IMR-90 (cell line): Measurements from ENCODE around the gene PAQR5. TPM values are rescaled to one million over a fixed set of nuclear protein-coding genes. Genes with fewer than 3 reads are reported as not detected.

Experiments used
- ATAC-seq: fragments of 200-7000 bp; cut with Tn5 transposase; 2 replicates; pipeline ENCODE4 v1.9.1; 2020; ENCODE audit warnings: low read depth, mild to moderate bottlenecking, moderate library complexity
- BruUV-seq: library from RNA; stranded (reverse); fragments of 400-500 nt; replicated peaks from 2 replicates; lab custom pipeline; 2021; lab: Mats Ljungman, UMichigan
- CTCF ChIA-PET: fragments of 300-600 bp; formaldehyde crosslinking; extraction: SDS; loops from one replicate; lab custom pipeline; 2021; ENCODE audit warnings: antibody characterized with exemption; lab: Yijun Ruan, JAX
- POLR2A ChIA-PET: fragments of 300-600 bp; sonication (Branson Sonifier 250); formaldehyde crosslinking; loops from one replicate; lab custom pipeline; 2022; ENCODE audit warnings: antibody characterized with exemption; ENCODE audit not compliant: unreplicated experiment; lab: Charles Lee
- DNase-seq: peaks from one replicate; pipeline ENCODE4 v3.0.0; 2013
- H2AFZ ChIP-seq: replicated peaks from 2 replicates; pipeline ENCODE3; 2013; ENCODE audit warnings: low read length, mild to moderate bottlenecking; ENCODE audit not compliant: poor library complexity
- H2AK5ac ChIP-seq: 2 replicates; pipeline ENCODE4 v1.6.1; 2013; ENCODE audit warnings: low read depth, low read length, inconsistent platforms
- H2AK9ac ChIP-seq: replicated peaks from 2 replicates; pipeline ENCODE3; 2013; ENCODE audit warnings: mild to moderate bottlenecking, low read depth, low read length, moderate library complexity; ENCODE audit not compliant: poor library complexity
- H2BK120ac ChIP-seq: 2 replicates; pipeline ENCODE4 v1.6.1; 2013; ENCODE audit warnings: low read depth, low read length, inconsistent platforms
- H2BK15ac ChIP-seq: 3 replicates; pipeline ENCODE4 v1.6.1; 2013; ENCODE audit warnings: low read depth, low read length, inconsistent platforms
- H2BK20ac ChIP-seq: 2 replicates; pipeline ENCODE4 v1.6.1; 2013; ENCODE audit warnings: low read depth, mild to moderate bottlenecking, inconsistent platforms, low read length, moderate library complexity
- H2BK5ac ChIP-seq: 2 replicates; pipeline ENCODE4 v1.6.1; 2013; ENCODE audit warnings: mild to moderate bottlenecking, low read depth, low read length, inconsistent platforms; ENCODE audit not compliant: poor library complexity, severe bottlenecking
- H3K14ac ChIP-seq: replicated peaks from 2 replicates; pipeline ENCODE4 v1.6.1; 2013; ENCODE audit warnings: low read depth, low read length, inconsistent platforms
- H3K18ac ChIP-seq: 2 replicates; pipeline ENCODE4 v1.6.1; 2013; ENCODE audit warnings: low read depth, low read length, control low read depth
- H3K23ac ChIP-seq: 2 replicates; pipeline ENCODE4 v1.6.1; 2013; ENCODE audit warnings: low read depth, low read length, inconsistent platforms
- H3K27ac ChIP-seq: 2 replicates; pipeline ENCODE4 v1.5.1; 2013; ENCODE audit warnings: mild to moderate bottlenecking, control low read depth, low read length; ENCODE audit not compliant: insufficient read depth
- H3K27me3 ChIP-seq: 2 replicates; pipeline ENCODE4 v1.6.1; 2013; ENCODE audit warnings: low read length; ENCODE audit not compliant: control insufficient read depth, insufficient read depth
- H3K36me3 ChIP-seq: 2 replicates; pipeline ENCODE4 v1.6.1; 2013; ENCODE audit warnings: low read length, mixed read lengths; ENCODE audit not compliant: control insufficient read depth, insufficient read depth
- H3K4ac ChIP-seq: 2 replicates; pipeline ENCODE4 v1.6.1; 2013; ENCODE audit warnings: low read depth, low read length, inconsistent platforms
- H3K4me1 ChIP-seq: 2 replicates; pipeline ENCODE4 v1.6.1; 2013; ENCODE audit warnings: low read length, mixed read lengths; ENCODE audit not compliant: control insufficient read depth, insufficient read depth
- H3K4me2 ChIP-seq: 2 replicates; pipeline ENCODE4 v1.6.1; 2013; ENCODE audit warnings: low read depth, mild to moderate bottlenecking, control low read depth, low read length, moderate library complexity
- H3K4me3 ChIP-seq: 2 replicates; pipeline ENCODE4 v1.5.1; 2013; ENCODE audit warnings: low read depth, mild to moderate bottlenecking, control low read depth, low read length, moderate library complexity; ENCODE audit not compliant: insufficient read depth
- H3K56ac ChIP-seq: 2 replicates; pipeline ENCODE4 v1.6.1; 2013; ENCODE audit warnings: low read length, inconsistent platforms; ENCODE audit not compliant: insufficient read depth; ENCODE audit errors: extremely low read depth
- H3K79me1 ChIP-seq, 2 experiments: 2 replicates each; pipeline ENCODE4 v1.6.1; 2013; ENCODE audit warnings: low read length in 2 of 2, inconsistent platforms in 1 of 2, low read depth in 1 of 2
- H3K9ac ChIP-seq: 2 replicates; pipeline ENCODE4 v1.6.1; 2013; ENCODE audit warnings: low read depth, low read length, control low read depth
- H3K9me1 ChIP-seq: 2 replicates; pipeline ENCODE4 v1.6.1; 2013; ENCODE audit warnings: low read length, inconsistent platforms; ENCODE audit not compliant: insufficient read depth
- H3K9me3 ChIP-seq: 2 replicates; pipeline ENCODE4 v1.6.1; 2013; ENCODE audit warnings: low read length; ENCODE audit not compliant: control insufficient read depth, insufficient read depth
- H4K20me1 ChIP-seq: 2 replicates; pipeline ENCODE4 v1.6.1; 2013; ENCODE audit warnings: low read length, inconsistent platforms; ENCODE audit not compliant: insufficient read depth
- H4K5ac ChIP-seq: 2 replicates; pipeline ENCODE4 v1.6.1; 2013; ENCODE audit warnings: mild to moderate bottlenecking, low read depth, low read length, control low read depth
- H4K8ac ChIP-seq, 2 experiments: 2 replicates each; pipeline ENCODE4 v1.6.1; 2013; ENCODE audit warnings: low read depth in 2 of 2, low read length in 2 of 2, control low read depth in 1 of 2, inconsistent platforms in 1 of 2
- H4K91ac ChIP-seq: 2 replicates; pipeline ENCODE4 v1.6.1; 2013; ENCODE audit warnings: low read depth, low read length, inconsistent platforms; ENCODE audit not compliant: insufficient read depth
- CEBPB ChIP-seq: IDR thresholded peaks from 2 replicates; pipeline ENCODE4 v1.6.1; 2012; ENCODE audit warnings: low read depth, low read length, improper control_type of control experiment
- CTCF ChIP-seq: conservative IDR thresholded peaks from 2 replicates; pipeline ENCODE4 v1.5.1; 2012; ENCODE audit warnings: mild to moderate bottlenecking, low read depth, low read length, improper control_type of control experiment
- MAZ ChIP-seq: IDR thresholded peaks from 2 replicates; pipeline ENCODE4 v1.6.1; 2012; ENCODE audit warnings: low read depth, mild to moderate bottlenecking, low read length, improper control_type of control experiment, moderate library complexity, borderline replicate concordance
- NFE2L2 ChIP-seq: fragments of 150-350 bp; IDR thresholded peaks from 2 replicates; pipeline ENCODE4 v1.6.1; 2016; ENCODE audit warnings: low read depth, mild to moderate bottlenecking, low read length
- RCOR1 ChIP-seq: IDR thresholded peaks from 2 replicates; pipeline ENCODE4 v1.6.1; 2012; ENCODE audit warnings: mild to moderate bottlenecking, low read length, improper control_type of control experiment; ENCODE audit not compliant: insufficient replicate concordance
- RFX5 ChIP-seq: IDR thresholded peaks from 2 replicates; pipeline ENCODE4 v1.8.0; 2012; ENCODE audit warnings: low read depth, mild to moderate bottlenecking, low read length, moderate library complexity
- whole genome bisulfite sequencing, 2 experiments: methylation state at CpG; one replicate each; pipeline versions ENCODE4 v1.1.5 to v1.1.7; 2013; ENCODE audit warnings: missing lambda C conversion rate in 2 of 2; ENCODE audit not compliant: insufficient read length in 1 of 2; ENCODE audit errors: extremely low coverage in 2 of 2; 5-methylcytosine and 5-hydroxymethylcytosine counted together
- dilution Hi-C: fragments of 300-500 bp; cut with HindIII; formaldehyde crosslinking; loops from one replicate; pipeline ENCODE4 v1.14.3; 2018; ENCODE audit warnings: low sequenced_read_pairs; ENCODE audit not compliant: unreplicated experiment
- in situ Hi-C: fragments of 300-500 bp; cut with MboI; formaldehyde crosslinking; loops from 3 replicates; pipeline ENCODE4 v1.14.3; 2019; ENCODE audit warnings: low sequenced_read_pairs, inconsistent platforms, mixed read lengths
- intact Hi-C: fragments of 100-400 bp; cut with micrococcal nuclease; formaldehyde crosslinking; loops from 2 replicates; pipeline ENCODE4 v1.10.0; 2022
- polyA plus RNA-seq, 3 experiments: library from polyadenylated mRNA; depleted of rRNA; stranded (reverse); fragments of >200 nt; gene quantifications; 2 replicates each; pipeline ENCODE4 v1.2.3, GENCODE V29; 2012; ENCODE audit warnings: low replicate concordance in 1 of 3
- total RNA-seq: library from RNA; depleted of rRNA; stranded (reverse); fragments of >200 nt; gene quantifications from 2 replicates; pipeline ENCODE4 v1.2.3, GENCODE V29; 2012

The PAQR5 gene
- total and polyA plus RNA-seq, 2 of the 4 experiments (the other 2 are of a cell fraction): 2.3 to 2.7 TPM

GRCh38 chr15:69375151-69375790 lies 76.6 kb downstream of the PAQR5 start:
- Histone ChIP-seq H2BK120ac (no peak overlapping the region), H3K79me1 (no peaks in the 10 kb centered on the region), H3K4me3 (no peak overlapping the region), H4K5ac (no peak overlapping the region), H3K36me3 (no peaks in the 10 kb centered on the region), H2BK15ac (no peak overlapping the region), H3K9me3 (0 out of 2 replicates have a peak, but pooled peaks cover 2% of the 10 kb centered on the region), H3K27me3 (no peaks in the 10 kb centered on the region), H3K4me2 (no peak overlapping the region), H3K9me1 (no peaks in the 10 kb centered on the region; the same call in 1 of the 2 replicates), H2AFZ (no peak overlapping the region), H3K14ac (no peak overlapping the region), H3K23ac (no peak overlapping the region), H2BK20ac (no peak overlapping the region), H3K9ac (no peak overlapping the region), H3K27ac (no peak overlapping the region), H2AK5ac (no peak overlapping the region), H3K56ac (no peak overlapping the region), H2BK5ac (no peak overlapping the region), H4K8ac (no peak overlapping the region), H4K20me1 (no peaks in the 10 kb centered on the region; the same call in 1 of the 2 replicates), H4K91ac (no peak overlapping the region), H3K4ac (no peak overlapping the region), H3K18ac (no peak overlapping the region), H2AK9ac (no peak overlapping the region), H3K4me1 (no peaks in the 10 kb centered on the region)
- DNase-seq (no peak), ATAC-seq (no peak)
- BruUV-seq: no TSS peak
- WGBS, 2 experiments: 90% methylated on average over 2 of the region's 8 CpGs; no CpG with 5 or more reads in 1 of the 2 experiments
- ChIA-PET POLR2A (no interaction called here), CTCF (no interaction called here)
- TF ChIP-seq MAZ (no peak), NFE2L2 (no peak), CTCF (no peak), RCOR1 (no peak), CEBPB (no peak), RFX5 (no peak)
- in situ Hi-C loops (no loop called here), intact Hi-C loops (no loop called here), dilution Hi-C loops (no loop called here)
